Measurements from ENCODE around the gene AIP.

The AIP gene

DNA sequence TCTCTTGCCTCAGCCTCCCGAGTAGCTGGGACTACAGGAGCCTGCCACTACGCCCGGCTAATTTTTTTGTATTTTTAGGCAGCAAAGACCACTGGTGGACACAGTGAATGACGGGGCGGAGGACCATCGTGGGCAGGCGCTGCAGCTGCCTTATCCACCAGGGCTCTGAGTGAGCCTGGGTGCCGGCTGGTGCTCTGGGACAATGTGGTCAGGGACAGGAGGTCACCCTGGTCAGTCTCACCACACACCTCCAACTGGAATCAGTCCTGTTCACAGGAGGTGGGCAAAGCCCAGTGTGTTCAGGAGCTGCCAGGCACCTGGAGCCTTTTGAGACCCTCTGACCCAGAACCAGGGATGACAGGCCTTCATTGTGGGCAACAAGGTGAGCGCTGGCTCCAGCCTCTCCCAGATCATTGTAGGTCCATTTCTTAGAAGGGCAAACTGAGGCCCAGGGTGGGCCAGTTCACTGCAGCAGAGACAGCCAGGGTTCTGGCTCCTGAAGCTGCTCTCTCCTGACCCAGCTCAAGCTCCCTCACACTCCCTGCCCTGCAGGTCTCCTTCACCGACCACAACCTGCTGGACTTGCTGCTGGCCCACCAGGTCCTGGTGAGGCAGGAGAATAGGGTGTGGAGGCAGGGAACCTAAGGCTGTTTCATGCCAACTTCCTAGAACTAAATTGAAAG lies 56.1 kb downstream of the AIP start:
- DNase-seq: no peak

DNA sequence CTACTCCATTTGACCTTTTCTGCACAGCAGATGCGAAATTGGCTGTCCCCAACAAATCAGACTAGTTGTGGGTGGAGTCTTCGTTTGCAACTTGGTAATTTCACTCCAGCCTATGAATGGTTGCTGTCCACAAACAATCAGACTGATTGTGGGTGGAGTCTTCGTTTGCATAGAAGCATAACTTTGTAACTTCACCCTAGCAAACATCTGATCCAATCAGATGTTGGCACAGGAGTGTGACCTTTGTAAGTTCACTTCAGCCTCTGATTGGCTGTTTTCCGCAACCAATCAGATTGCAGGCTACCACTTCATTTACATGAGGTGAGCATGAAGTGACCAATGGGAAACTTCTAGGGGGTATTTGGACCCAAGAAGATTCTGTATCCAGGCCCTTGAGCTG lies 56.7 kb downstream of the AIP start:
- no peak for DNase-seq
